Right ventricle myocardium superior (tissue), 1 donor: ENCODE results near the gene FAM171A1. TPM values are rescaled to one million over a fixed set of nuclear protein-coding genes. Genes with fewer than 3 reads are reported as not detected.
A peak's percentile ranks its signal among the peaks of the same experiment; 100 is the strongest.
"Not testable (repeated sequence)": the region's sequence is repeated elsewhere in the genome, so short reads cannot be mapped to it uniquely, and the experiment has no call there.

Source experiments
- ATAC-seq: fragments of 200-7000 bp; cut with Tn5 transposase; one replicate; pipeline ENCODE4 v1.9.1; 2020; ENCODE audit warnings: mild to moderate bottlenecking; ENCODE audit not compliant: poor library complexity
- DNase-seq: peaks from one replicate; pipeline ENCODE4 v3.0.0-alpha.2; 2020
- intact Hi-C: fragments of 100-400 bp; cut with DNase I; formaldehyde crosslinking; loops from one replicate; pipeline ENCODE4 v1.11.2; 2022
- total RNA-seq: library from RNA; stranded (reverse); fragmentation: NEBNext Ultra II Directional; extraction: Animal tissue kit (Norgen Biotek cat#: 25700); gene quantifications from one replicate; pipeline ENCODE4 v1.2.1, GENCODE V29; 2021
- donor health status: DM: no; HTN: yes; CAD: no; lungs with severe emphysema.

Gene FAM171A1
- total RNA-seq, 1 donor from 2014 or later = 10.3 TPM

GRCh38 chr10:15351099-15351820, 19.8 kb downstream of the FAM171A1 start:
- DNase-seq (no peak), ATAC-seq (no peak)
- intact Hi-C loops = no loop called here

- no peak for ATAC-seq
- intact Hi-C loops = no loop called here
These were observed 22.0 kb downstream of the FAM171A1 start for GRCh38 chr10:15349112-15349511.

GRCh38 chr10:15348579-15348978, 22.5 kb downstream of the FAM171A1 start:
- intact Hi-C loops = no loop called here
- peak; percentile 47 for ATAC-seq
- peak; percentile 54 for DNase-seq

More at GRCh38 chr10:15349112-15349511, 22.0 kb downstream of the FAM171A1 start:
- no peak for DNase-seq

- no peak for ATAC-seq
- no peak for DNase-seq
- intact Hi-C loops = no loop called here
These were observed 23.9 kb downstream of the FAM171A1 start for GRCh38 chr10:15347150-15347549.

GRCh38 chr10:15346440-15347141, 24.5 kb downstream of the FAM171A1 start:
- intact Hi-C loops = no loop called here
- ATAC-seq = peak; percentile 76
- peak; percentile 61 for DNase-seq

GRCh38 chr10:15345450-15345849, 25.6 kb downstream of the FAM171A1 start:
- no peak for ATAC-seq

GRCh38 chr10:15344876-15345285, 26.2 kb downstream of the FAM171A1 start:
- intact Hi-C loops = no loop called here
- DNase-seq = no peak
- peak; percentile 70 for ATAC-seq

More at GRCh38 chr10:15345450-15345849, 25.6 kb downstream of the FAM171A1 start:
- no peak for DNase-seq
- intact Hi-C loops = no loop called here

- no peak for ATAC-seq
- no peak for DNase-seq
- intact Hi-C loops = no loop called here
These were observed 26.7 kb downstream of the FAM171A1 start for GRCh38 chr10:15344256-15344875.

GRCh38 chr10:15342970-15343369, 28.1 kb downstream of the FAM171A1 start:
- no peak for DNase-seq
- intact Hi-C loops = no loop called here
- ATAC-seq = no peak

GRCh38 chr10:15341502-15342128, 29.5 kb downstream of the FAM171A1 start:
- ATAC-seq = no peak
- no peak for DNase-seq
- intact Hi-C loops = no loop called here

GRCh38 chr10:15339892-15340291, 31.2 kb downstream of the FAM171A1 start:
- DNase-seq = no peak
- intact Hi-C loops = no loop called here
- no peak for ATAC-seq

- not testable (repeated sequence) for ATAC-seq, DNase-seq
These were observed 33.6 kb downstream of the FAM171A1 start for GRCh38 chr10:15337441-15337923.

GRCh38 chr10:15336211-15336610, 34.9 kb downstream of the FAM171A1 start:
- DNase-seq = no peak
- intact Hi-C loops = no loop called here
- no peak for ATAC-seq

More at GRCh38 chr10:15337441-15337923, 33.6 kb downstream of the FAM171A1 start:
- intact Hi-C loops = not testable (repeated sequence)

- no peak for DNase-seq
- intact Hi-C loops = no loop called here
- ATAC-seq = peak; percentile 69
These were observed 35.6 kb downstream of the FAM171A1 start for GRCh38 chr10:15335508-15335907.

GRCh38 chr10:15334650-15335323, 36.3 kb downstream of the FAM171A1 start:
- DNase-seq (no peak), ATAC-seq (no peak)
- intact Hi-C loops = no loop called here

GRCh38 chr10:15333909-15334649, 37.0 kb downstream of the FAM171A1 start:
- intact Hi-C loops = no loop called here
- ATAC-seq (no peak), DNase-seq (no peak)

- DNase-seq = not testable (repeated sequence)
These were observed 37.9 kb downstream of the FAM171A1 start for GRCh38 chr10:15333181-15333580.

GRCh38 chr10:15331461-15331860, 39.6 kb downstream of the FAM171A1 start:
- ATAC-seq = no peak
- intact Hi-C loops = no loop called here
- DNase-seq = no peak

More at GRCh38 chr10:15333181-15333580, 37.9 kb downstream of the FAM171A1 start:
- intact Hi-C loops, ATAC-seq: not testable (repeated sequence)
